GM23338 (cell line): ENCODE data around the gene SYP. TPM values are rescaled to one million over a fixed set of nuclear protein-coding genes. Genes with fewer than 3 reads are reported as not detected.
"Not testable (repeated sequence)": the region's sequence is repeated elsewhere in the genome, so short reads cannot be mapped to it uniquely, and the experiment has no call there.

ENCODE experiments used
- ATAC-seq: fragments of 200-7000 bp; cut with Tn5 transposase; 3 replicates; pipeline ENCODE4 v1.9.1; 2020
- DNase-seq: peaks from one replicate; pipeline ENCODE4 v3.0.0-alpha.2; 2015; ENCODE audit warnings: low spot score
- H2AFZ ChIP-seq: fragments of 200-600 bp; sonication (generic); 2 replicates; pipeline ENCODE4 v1.8.0; 2016; ENCODE audit warnings: antibody characterized with exemption, mild to moderate bottlenecking, moderate library complexity
- H3F3A ChIP-seq: fragments of 200-600 bp; sonication (generic); replicated peaks from 2 replicates; pipeline ENCODE4 v1.8.0; 2017; ENCODE audit warnings: antibody characterized with exemption, mixed run types, low read depth
- H3K27ac ChIP-seq: fragments of 200-600 bp; sonication (generic); 2 replicates; pipeline ENCODE4 v1.6.1; 2016; ENCODE audit warnings: low read depth
- H3K27me3 ChIP-seq: fragments of 200-600 bp; sonication (generic); 2 replicates; pipeline ENCODE4 v1.8.0; 2016; ENCODE audit warnings: mild to moderate bottlenecking, mixed run types, moderate library complexity; ENCODE audit not compliant: insufficient read depth
- H3K36me3 ChIP-seq: fragments of 200-600 bp; sonication (generic); 2 replicates; pipeline ENCODE4 v1.8.0; 2016; ENCODE audit warnings: mild to moderate bottlenecking; ENCODE audit not compliant: insufficient read depth
- H3K4me1 ChIP-seq: fragments of 200-600 bp; sonication (generic); 2 replicates; pipeline ENCODE4 v1.8.0; 2016; ENCODE audit warnings: mild to moderate bottlenecking, moderate library complexity; ENCODE audit not compliant: insufficient read depth
- H3K4me2 ChIP-seq: fragments of 200-600 bp; sonication (generic); 2 replicates; pipeline ENCODE4 v1.7.1; 2017; ENCODE audit warnings: mixed run types
- H3K4me3 ChIP-seq: fragments of 200-600 bp; sonication (generic); 2 replicates; pipeline ENCODE4 v1.6.1; 2016; ENCODE audit warnings: mixed run types
- H3K79me2 ChIP-seq: fragments of 200-600 bp; sonication (generic); replicated peaks from 2 replicates; pipeline ENCODE4 v1.8.0; 2017; ENCODE audit warnings: mild to moderate bottlenecking; ENCODE audit not compliant: insufficient read depth
- H3K9me2 ChIP-seq: fragments of 200-600 bp; sonication (generic); 2 replicates; pipeline ENCODE4 v1.8.0; 2017; ENCODE audit not compliant: insufficient read depth
- H4K20me1 ChIP-seq: fragments of 200-600 bp; sonication (generic); replicated peaks from 2 replicates; pipeline ENCODE4 v1.8.0; 2017; ENCODE audit warnings: mild to moderate bottlenecking; ENCODE audit not compliant: insufficient read depth
- H3K27ac Mint-ChIP-seq: 2 replicates; pipeline ENCODE4 v1.8.0; 2020; ENCODE audit warnings: inconsistent platforms, mild to moderate bottlenecking, moderate library complexity, mixed read lengths
- H3K27me3 Mint-ChIP-seq: 3 replicates; pipeline ENCODE4 v1.8.0; 2022; ENCODE audit warnings: low read depth, mild to moderate bottlenecking, moderate library complexity, mixed read lengths, inconsistent platforms; ENCODE audit not compliant: insufficient read depth, poor library complexity
- H3K36me3 Mint-ChIP-seq: 3 replicates; pipeline ENCODE4 v1.8.0; 2021; ENCODE audit warnings: low read depth, mild to moderate bottlenecking, inconsistent platforms, moderate library complexity, mixed read lengths
- H3K4me1 Mint-ChIP-seq: 3 replicates; pipeline ENCODE4 v1.8.0; 2020; ENCODE audit warnings: mild to moderate bottlenecking, inconsistent platforms, mixed read lengths
- H3K4me3 Mint-ChIP-seq: 3 replicates; pipeline ENCODE4 v1.8.0; 2021; ENCODE audit warnings: moderate library complexity, mild to moderate bottlenecking, inconsistent platforms, mixed read lengths
- H3K9me3 Mint-ChIP-seq: 3 replicates; pipeline ENCODE4 v1.8.0; 2020; ENCODE audit warnings: moderate library complexity, mild to moderate bottlenecking, inconsistent platforms, mixed read lengths
- EZH2 ChIP-seq: fragments of 200-600 bp; sonication (generic); IDR thresholded peaks from one replicate; pipeline ENCODE4 v1.8.0; 2017; ENCODE audit warnings: antibody characterized with exemption, mild to moderate bottlenecking, low read depth; ENCODE audit not compliant: unreplicated experiment
- NANOG ChIP-seq: IDR thresholded peaks from 2 replicates; pipeline ENCODE4 v1.6.1; 2016; ENCODE audit warnings: antibody characterized with exemption, borderline replicate concordance
- POLR2AphosphoS5 ChIP-seq: IDR thresholded peaks from 2 replicates; pipeline ENCODE4 v1.6.1; 2016; ENCODE audit warnings: antibody characterized with exemption, low read depth
- STAT1 ChIP-seq: IDR thresholded peaks from one replicate; pipeline ENCODE4 v1.6.1; 2016; ENCODE audit warnings: antibody characterized with exemption; ENCODE audit not compliant: unreplicated experiment
- ZNF114 ChIP-seq: fragments of 250-450 bp; sonication (Bioruptor Pico); IDR thresholded peaks from 2 replicates; pipeline ENCODE4 v1.5.0; 2020; ENCODE audit warnings: mild to moderate bottlenecking, moderate library complexity
- ZNF331 ChIP-seq: fragments of 250-450 bp; sonication (Bioruptor Pico); IDR thresholded peaks from 2 replicates; pipeline ENCODE4 v1.5.0; 2020; ENCODE audit warnings: low read depth, mild to moderate bottlenecking, moderate library complexity
- polyA plus RNA-seq: library from polyadenylated mRNA; unstranded; fragments of >200 nt; fragmentation: Nextera tagmentation; extraction: Ambion mirVana; gene quantifications from 2 replicates; pipeline ENCODE4 v1.2.1, GENCODE V29; 2016
- total RNA-seq: library from RNA; depleted of rRNA; stranded (reverse); fragments of >200 nt; shearing (Covaris generic); gene quantifications from 2 replicates; pipeline ENCODE4 v1.2.3, GENCODE V29; 2014
- TF ChIP-seq, protein P1 (sequence below), 2 experiments: fragments of 200-600 bp in 1 of 2; sonication (generic) in 1 of 2; conservative IDR thresholded peaks; 2 replicates each; pipeline versions ENCODE4 v1.5.1 to v1.6.1; 2016 to 2017; ENCODE audit warnings: antibody characterized with exemption in 2 of 2, low read depth in 2 of 2, mild to moderate bottlenecking in 2 of 2, moderate library complexity in 1 of 2
- TF ChIP-seq, protein P2 (sequence below): IDR thresholded peaks from 2 replicates; pipeline ENCODE4 v1.6.1; 2016; ENCODE audit warnings: antibody characterized with exemption
- TF ChIP-seq, protein P3 (sequence below): fragments of 250-450 bp; sonication (Bioruptor Pico); IDR thresholded peaks from 2 replicates; pipeline ENCODE4 v1.5.0; 2020; ENCODE audit warnings: mild to moderate bottlenecking, moderate library complexity
- TF ChIP-seq, protein P4 (sequence below): IDR thresholded peaks from one replicate; pipeline ENCODE4 v1.6.1; 2018; ENCODE audit warnings: antibody characterized with exemption; ENCODE audit not compliant: unreplicated experiment

SYP gene
- total and polyA plus RNA-seq, 2 experiments from 2014 or later, result 3.7 to 9.1 TPM

DNA sequence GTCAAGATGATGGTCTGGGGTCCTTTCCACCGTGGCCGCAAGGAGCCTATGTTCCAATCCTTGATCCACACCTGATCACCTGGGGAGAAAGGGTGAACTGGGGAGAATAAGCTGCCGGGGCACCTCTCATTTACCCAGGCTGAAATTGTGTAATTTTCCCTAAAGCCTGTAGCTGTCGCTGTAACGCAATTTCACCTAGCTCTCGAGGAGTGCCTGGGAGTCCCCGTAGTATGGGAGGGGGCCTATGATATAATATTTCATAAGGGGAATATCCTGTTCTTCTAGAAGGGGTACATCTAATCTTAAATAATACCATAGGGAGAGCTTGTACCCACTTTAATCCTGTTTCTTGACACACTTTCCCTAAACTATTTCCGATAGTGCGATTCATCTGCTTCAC lies 57.7 kb downstream of the SYP start:
- H3K4me1 ChIP-seq, H3K4me1 Mint-ChIP-seq, H2AFZ ChIP-seq, H3K27ac ChIP-seq, H3K4me2 ChIP-seq, H3F3A ChIP-seq, H3K9me2 ChIP-seq, H3K27me3 ChIP-seq, H3K27me3 Mint-ChIP-seq, H3K27ac Mint-ChIP-seq, H3K36me3 Mint-ChIP-seq, H3K79me2 ChIP-seq, H3K4me3 ChIP-seq, H3K36me3 ChIP-seq, H4K20me1 ChIP-seq, H3K4me3 Mint-ChIP-seq: not testable (repeated sequence)
- H3K9me3 Mint-ChIP-seq, result peaks cover 12% of the 10 kb centered on the region
- 0 out of 3 replicates have a peak, but pooled peaks have one; percentile 30 for ATAC-seq
- peak; percentile 64 for DNase-seq
- TF ChIP-seq, protein P1, sequence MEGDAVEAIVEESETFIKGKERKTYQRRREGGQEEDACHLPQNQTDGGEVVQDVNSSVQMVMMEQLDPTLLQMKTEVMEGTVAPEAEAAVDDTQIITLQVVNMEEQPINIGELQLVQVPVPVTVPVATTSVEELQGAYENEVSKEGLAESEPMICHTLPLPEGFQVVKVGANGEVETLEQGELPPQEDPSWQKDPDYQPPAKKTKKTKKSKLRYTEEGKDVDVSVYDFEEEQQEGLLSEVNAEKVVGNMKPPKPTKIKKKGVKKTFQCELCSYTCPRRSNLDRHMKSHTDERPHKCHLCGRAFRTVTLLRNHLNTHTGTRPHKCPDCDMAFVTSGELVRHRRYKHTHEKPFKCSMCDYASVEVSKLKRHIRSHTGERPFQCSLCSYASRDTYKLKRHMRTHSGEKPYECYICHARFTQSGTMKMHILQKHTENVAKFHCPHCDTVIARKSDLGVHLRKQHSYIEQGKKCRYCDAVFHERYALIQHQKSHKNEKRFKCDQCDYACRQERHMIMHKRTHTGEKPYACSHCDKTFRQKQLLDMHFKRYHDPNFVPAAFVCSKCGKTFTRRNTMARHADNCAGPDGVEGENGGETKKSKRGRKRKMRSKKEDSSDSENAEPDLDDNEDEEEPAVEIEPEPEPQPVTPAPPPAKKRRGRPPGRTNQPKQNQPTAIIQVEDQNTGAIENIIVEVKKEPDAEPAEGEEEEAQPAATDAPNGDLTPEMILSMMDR (conservative IDR thresholded peaks at IDR 0.05; ENCODE audit: low read depth in 2 of 2), result peak; percentile 45 to 66

DNA sequence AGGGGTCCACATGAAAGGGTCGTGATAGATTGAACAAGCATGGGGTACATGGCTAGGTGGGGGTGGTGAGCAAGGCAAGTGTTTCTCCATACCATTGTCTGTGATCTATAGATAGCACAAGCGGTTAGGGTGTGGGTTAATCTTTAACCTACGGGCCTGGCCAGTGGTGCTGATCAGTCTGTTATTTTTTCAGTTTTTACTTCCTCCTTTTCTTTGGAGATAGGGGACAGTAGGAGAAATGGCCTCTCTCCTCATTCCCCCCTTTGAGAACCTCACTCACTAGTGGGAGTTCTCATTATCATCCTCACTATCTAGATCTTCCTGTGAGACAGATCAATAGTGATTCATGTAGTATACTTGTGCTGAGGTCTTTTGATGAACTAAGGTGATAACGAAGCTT lies 60.3 kb downstream of the SYP start:
- Histone ChIP-seq H3K9me2 (no peaks in the 10 kb centered on the region), H3K27ac (no peak overlapping the region), H3K4me1 (no peaks in the 10 kb centered on the region), H3K4me3 (no peak overlapping the region), H3F3A (no peaks in the 10 kb centered on the region), H3K36me3 (no peaks in the 10 kb centered on the region), H3K4me2 (no peak overlapping the region), H3K79me2 (no peaks in the 10 kb centered on the region), H3K27me3 (no peaks in the 10 kb centered on the region), H4K20me1 (no peaks in the 10 kb centered on the region), H2AFZ (no peak overlapping the region)
- Mint-ChIP-seq H3K36me3 (peaks cover 6% of the 10 kb centered on the region; the same call in 2 of the 3 replicates), H3K9me3 (peaks cover 12% of the 10 kb centered on the region), H3K4me3 (no peak overlapping the region), H3K27me3 (no peaks in the 10 kb centered on the region), H3K4me1 (no peaks in the 10 kb centered on the region), H3K27ac (no peak overlapping the region)
- ATAC-seq, result no peak
- DNase-seq, result no peak
- no peak for TF ChIP-seq ZNF114
- no peak for TF ChIP-seq POLR2AphosphoS5
- TF ChIP-seq, protein P2, sequence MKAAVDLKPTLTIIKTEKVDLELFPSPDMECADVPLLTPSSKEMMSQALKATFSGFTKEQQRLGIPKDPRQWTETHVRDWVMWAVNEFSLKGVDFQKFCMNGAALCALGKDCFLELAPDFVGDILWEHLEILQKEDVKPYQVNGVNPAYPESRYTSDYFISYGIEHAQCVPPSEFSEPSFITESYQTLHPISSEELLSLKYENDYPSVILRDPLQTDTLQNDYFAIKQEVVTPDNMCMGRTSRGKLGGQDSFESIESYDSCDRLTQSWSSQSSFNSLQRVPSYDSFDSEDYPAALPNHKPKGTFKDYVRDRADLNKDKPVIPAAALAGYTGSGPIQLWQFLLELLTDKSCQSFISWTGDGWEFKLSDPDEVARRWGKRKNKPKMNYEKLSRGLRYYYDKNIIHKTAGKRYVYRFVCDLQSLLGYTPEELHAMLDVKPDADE, result no peak
- TF ChIP-seq, protein P3, sequence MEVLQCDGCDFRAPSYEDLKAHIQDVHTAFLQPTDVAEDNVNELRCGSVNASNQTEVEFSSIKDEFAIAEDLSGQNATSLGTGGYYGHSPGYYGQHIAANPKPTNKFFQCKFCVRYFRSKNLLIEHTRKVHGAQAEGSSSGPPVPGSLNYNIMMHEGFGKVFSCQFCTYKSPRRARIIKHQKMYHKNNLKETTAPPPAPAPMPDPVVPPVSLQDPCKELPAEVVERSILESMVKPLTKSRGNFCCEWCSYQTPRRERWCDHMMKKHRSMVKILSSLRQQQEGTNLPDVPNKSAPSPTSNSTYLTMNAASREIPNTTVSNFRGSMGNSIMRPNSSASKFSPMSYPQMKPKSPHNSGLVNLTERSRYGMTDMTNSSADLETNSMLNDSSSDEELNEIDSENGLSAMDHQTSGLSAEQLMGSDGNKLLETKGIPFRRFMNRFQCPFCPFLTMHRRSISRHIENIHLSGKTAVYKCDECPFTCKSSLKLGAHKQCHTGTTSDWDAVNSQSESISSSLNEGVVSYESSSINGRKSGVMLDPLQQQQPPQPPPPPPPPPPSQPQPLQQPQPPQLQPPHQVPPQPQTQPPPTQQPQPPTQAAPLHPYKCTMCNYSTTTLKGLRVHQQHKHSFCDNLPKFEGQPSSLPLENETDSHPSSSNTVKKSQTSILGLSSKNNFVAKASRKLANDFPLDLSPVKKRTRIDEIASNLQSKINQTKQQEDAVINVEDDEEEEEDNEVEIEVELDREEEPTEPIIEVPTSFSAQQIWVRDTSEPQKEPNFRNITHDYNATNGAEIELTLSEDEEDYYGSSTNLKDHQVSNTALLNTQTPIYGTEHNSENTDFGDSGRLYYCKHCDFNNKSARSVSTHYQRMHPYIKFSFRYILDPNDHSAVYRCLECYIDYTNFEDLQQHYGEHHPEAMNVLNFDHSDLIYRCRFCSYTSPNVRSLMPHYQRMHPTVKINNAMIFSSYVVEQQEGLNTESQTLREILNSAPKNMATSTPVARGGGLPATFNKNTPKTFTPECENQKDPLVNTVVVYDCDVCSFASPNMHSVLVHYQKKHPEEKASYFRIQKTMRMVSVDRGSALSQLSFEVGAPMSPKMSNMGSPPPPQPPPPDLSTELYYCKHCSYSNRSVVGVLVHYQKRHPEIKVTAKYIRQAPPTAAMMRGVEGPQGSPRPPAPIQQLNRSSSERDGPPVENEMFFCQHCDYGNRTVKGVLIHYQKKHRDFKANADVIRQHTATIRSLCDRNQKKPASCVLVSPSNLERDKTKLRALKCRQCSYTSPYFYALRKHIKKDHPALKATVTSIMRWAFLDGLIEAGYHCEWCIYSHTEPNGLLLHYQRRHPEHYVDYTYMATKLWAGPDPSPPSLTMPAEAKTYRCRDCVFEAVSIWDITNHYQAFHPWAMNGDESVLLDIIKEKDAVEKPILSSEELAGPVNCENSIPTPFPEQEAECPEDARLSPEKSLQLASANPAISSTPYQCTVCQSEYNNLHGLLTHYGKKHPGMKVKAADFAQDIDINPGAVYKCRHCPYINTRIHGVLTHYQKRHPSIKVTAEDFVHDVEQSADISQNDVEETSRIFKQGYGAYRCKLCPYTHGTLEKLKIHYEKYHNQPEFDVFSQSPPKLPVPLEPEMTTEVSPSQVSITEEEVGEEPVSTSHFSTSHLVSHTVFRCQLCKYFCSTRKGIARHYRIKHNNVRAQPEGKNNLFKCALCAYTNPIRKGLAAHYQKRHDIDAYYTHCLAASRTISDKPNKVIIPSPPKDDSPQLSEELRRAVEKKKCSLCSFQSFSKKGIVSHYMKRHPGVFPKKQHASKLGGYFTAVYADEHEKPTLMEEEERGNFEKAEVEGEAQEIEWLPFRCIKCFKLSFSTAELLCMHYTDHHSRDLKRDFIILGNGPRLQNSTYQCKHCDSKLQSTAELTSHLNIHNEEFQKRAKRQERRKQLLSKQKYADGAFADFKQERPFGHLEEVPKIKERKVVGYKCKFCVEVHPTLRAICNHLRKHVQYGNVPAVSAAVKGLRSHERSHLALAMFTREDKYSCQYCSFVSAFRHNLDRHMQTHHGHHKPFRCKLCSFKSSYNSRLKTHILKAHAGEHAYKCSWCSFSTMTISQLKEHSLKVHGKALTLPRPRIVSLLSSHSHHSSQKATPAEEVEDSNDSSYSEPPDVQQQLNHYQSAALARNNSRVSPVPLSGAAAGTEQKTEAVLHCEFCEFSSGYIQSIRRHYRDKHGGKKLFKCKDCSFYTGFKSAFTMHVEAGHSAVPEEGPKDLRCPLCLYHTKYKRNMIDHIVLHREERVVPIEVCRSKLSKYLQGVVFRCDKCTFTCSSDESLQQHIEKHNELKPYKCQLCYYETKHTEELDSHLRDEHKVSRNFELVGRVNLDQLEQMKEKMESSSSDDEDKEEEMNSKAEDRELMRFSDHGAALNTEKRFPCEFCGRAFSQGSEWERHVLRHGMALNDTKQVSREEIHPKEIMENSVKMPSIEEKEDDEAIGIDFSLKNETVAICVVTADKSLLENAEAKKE (CRISPR knock-in tag), result no peak
- TF ChIP-seq NANOG, result no peak
- TF ChIP-seq ZNF331, result no peak
- TF ChIP-seq EZH2, result no peak
- no peak for TF ChIP-seq STAT1
- TF ChIP-seq, protein P4, sequence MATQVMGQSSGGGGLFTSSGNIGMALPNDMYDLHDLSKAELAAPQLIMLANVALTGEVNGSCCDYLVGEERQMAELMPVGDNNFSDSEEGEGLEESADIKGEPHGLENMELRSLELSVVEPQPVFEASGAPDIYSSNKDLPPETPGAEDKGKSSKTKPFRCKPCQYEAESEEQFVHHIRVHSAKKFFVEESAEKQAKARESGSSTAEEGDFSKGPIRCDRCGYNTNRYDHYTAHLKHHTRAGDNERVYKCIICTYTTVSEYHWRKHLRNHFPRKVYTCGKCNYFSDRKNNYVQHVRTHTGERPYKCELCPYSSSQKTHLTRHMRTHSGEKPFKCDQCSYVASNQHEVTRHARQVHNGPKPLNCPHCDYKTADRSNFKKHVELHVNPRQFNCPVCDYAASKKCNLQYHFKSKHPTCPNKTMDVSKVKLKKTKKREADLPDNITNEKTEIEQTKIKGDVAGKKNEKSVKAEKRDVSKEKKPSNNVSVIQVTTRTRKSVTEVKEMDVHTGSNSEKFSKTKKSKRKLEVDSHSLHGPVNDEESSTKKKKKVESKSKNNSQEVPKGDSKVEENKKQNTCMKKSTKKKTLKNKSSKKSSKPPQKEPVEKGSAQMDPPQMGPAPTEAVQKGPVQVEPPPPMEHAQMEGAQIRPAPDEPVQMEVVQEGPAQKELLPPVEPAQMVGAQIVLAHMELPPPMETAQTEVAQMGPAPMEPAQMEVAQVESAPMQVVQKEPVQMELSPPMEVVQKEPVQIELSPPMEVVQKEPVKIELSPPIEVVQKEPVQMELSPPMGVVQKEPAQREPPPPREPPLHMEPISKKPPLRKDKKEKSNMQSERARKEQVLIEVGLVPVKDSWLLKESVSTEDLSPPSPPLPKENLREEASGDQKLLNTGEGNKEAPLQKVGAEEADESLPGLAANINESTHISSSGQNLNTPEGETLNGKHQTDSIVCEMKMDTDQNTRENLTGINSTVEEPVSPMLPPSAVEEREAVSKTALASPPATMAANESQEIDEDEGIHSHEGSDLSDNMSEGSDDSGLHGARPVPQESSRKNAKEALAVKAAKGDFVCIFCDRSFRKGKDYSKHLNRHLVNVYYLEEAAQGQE, result no peak
